ENCODE data around the gene ZNF628. TPM values are rescaled to one million over a fixed set of nuclear protein-coding genes. Genes with fewer than 3 reads are reported as not detected.

The ZNF628 gene
- total and polyA plus RNA-seq, 2 of the 4 experiments (the other 2 are of a cell fraction): 0.18 to 1.9 TPM

DNA sequence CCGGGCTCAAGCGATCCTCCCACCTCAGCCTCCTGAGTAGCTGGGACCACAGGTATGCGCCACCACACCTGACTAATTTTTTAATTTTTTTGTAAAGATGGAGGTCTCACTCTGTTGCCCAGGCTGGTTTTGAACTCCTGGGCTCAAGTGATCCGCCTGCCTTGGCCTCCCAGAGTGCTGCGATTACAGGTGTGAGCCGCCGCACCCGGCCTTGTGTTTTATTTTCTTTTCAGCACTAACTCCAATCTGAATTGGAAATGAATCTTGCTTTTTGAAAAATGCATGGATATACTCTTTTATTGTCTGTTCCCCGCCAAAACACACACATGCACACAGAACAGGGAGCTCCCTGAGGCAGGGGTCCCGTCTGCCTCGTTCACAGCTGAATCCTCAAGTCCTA lies 13.7 kb upstream of the ZNF628 start:
- no peak overlapping the region for H2AFZ ChIP-seq (replicated peaks; ENCODE audit: low read length, poor library complexity)
- H3K79me1 ChIP-seq (ENCODE audit: low read depth in 1 of 2, low read length in 2 of 2): peaks cover 5 to 24% of the 10 kb centered on the region in 2 experiments; a peak in 3 of 4 replicates
- H2BK20ac ChIP-seq (ENCODE audit: low read depth, low read length): no peak overlapping the region
- peak overlapping the region; percentile 55; the same call in 1 of the 2 replicates for H2AK5ac ChIP-seq (ENCODE audit: low read depth, low read length)
- H2BK5ac ChIP-seq (ENCODE audit: low read depth, low read length, poor library complexity, severe bottlenecking): no peak overlapping the region
- H4K8ac ChIP-seq (ENCODE audit: low read depth in 2 of 2, low read length in 2 of 2): peak overlapping the region in 1 of 2 experiments; percentile 98; a peak in 1 of 4 replicates
- H3K18ac ChIP-seq (ENCODE audit: low read depth, low read length): no peak overlapping the region
- no TSS peak for BruUV-seq (replicated peaks)
- H3K4me2 ChIP-seq (ENCODE audit: low read depth, low read length): no peak overlapping the region
- H3K9me1 ChIP-seq (ENCODE audit: insufficient read depth, low read length): 0 out of 2 replicates have a peak, but pooled peaks cover 4% of the 10 kb centered on the region
- WGBS, 2 experiments (ENCODE audit: extremely low coverage in 2 of 2, insufficient read length in 1 of 2): no CpG with 5 or more reads among the region's 11 CpGs
- no peak overlapping the region for H2AK9ac ChIP-seq (replicated peaks; ENCODE audit: low read depth, low read length, poor library complexity)
- H3K14ac ChIP-seq (replicated peaks; ENCODE audit: low read depth, low read length): no peak overlapping the region
- H3K27ac ChIP-seq (ENCODE audit: insufficient read depth, low read length): no peak overlapping the region
- H3K56ac ChIP-seq (ENCODE audit: extremely low read depth, insufficient read depth, low read length): no peak overlapping the region
- no peak for DNase-seq
- CTCF ChIA-PET: no interaction called here
- no peak overlapping the region for H4K5ac ChIP-seq (ENCODE audit: low read depth, low read length)
- intact Hi-C loops (cut with micrococcal nuclease) (no loop called here), dilution Hi-C loops (cut with HindIII; ENCODE audit: low sequenced_read_pairs, unreplicated experiment) (no loop called here), in situ Hi-C loops (cut with MboI; ENCODE audit: low sequenced_read_pairs) (no loop called here)
- no peak overlapping the region for H3K23ac ChIP-seq (ENCODE audit: low read depth, low read length)
- TF ChIP-seq MXI1 (IDR thresholded peaks at IDR 0.05; ENCODE audit: borderline replicate concordance, low read depth, low read length): no peak
- no peak for TF ChIP-seq BHLHE40 (IDR thresholded peaks at IDR 0.05; ENCODE audit: low read depth, low read length)
- no peak for TF ChIP-seq POLR2A (IDR thresholded peaks at IDR 0.05; ENCODE audit: low read depth, low read length)
- TF ChIP-seq CEBPB (IDR thresholded peaks at IDR 0.05; ENCODE audit: low read depth, low read length): no peak
- no peak for TF ChIP-seq FOS (IDR thresholded peaks at IDR 0.05; ENCODE audit: low read depth, low read length)
- no peak for TF ChIP-seq MAZ (IDR thresholded peaks at IDR 0.05; ENCODE audit: borderline replicate concordance, low read depth, low read length)
- no peak for TF ChIP-seq CTCF (conservative IDR thresholded peaks at IDR 0.05; ENCODE audit: low read depth, low read length)
- TF ChIP-seq NFE2L2 (IDR thresholded peaks at IDR 0.05; ENCODE audit: low read depth, low read length): no peak
- no peak overlapping the region for H3K4ac ChIP-seq (ENCODE audit: low read depth, low read length)
- H4K20me1 ChIP-seq (ENCODE audit: insufficient read depth, low read length): peaks cover 4% of the 10 kb centered on the region; the same call in 1 of the 2 replicates
- H3K4me3 ChIP-seq (ENCODE audit: insufficient read depth, low read depth, low read length): no peak overlapping the region
- ATAC-seq (ENCODE audit: low read depth): no peak
- H4K91ac ChIP-seq (ENCODE audit: insufficient read depth, low read depth, low read length): no peak overlapping the region
- no peak overlapping the region for H3K9ac ChIP-seq (ENCODE audit: low read depth, low read length)
- no peaks in the 10 kb centered on the region for H3K9me3 ChIP-seq (ENCODE audit: control insufficient read depth, insufficient read depth, low read length)
- H2BK15ac ChIP-seq (ENCODE audit: low read depth, low read length): no peak overlapping the region
- no peaks in the 10 kb centered on the region for H3K36me3 ChIP-seq (ENCODE audit: control insufficient read depth, insufficient read depth, low read length)
- no peaks in the 10 kb centered on the region for H3K27me3 ChIP-seq (ENCODE audit: control insufficient read depth, insufficient read depth, low read length)
- no peak overlapping the region for H2BK120ac ChIP-seq (ENCODE audit: low read depth, low read length)
- H3K4me1 ChIP-seq (ENCODE audit: control insufficient read depth, insufficient read depth, low read length): peaks cover 7% of the 10 kb centered on the region
- POLR2A ChIA-PET (ENCODE audit: unreplicated experiment): no interaction called here
